Body of pancreas (tissue), 4 donors: ENCODE data around the gene POLE3. TPM values are rescaled to one million over a fixed set of nuclear protein-coding genes. Genes with fewer than 3 reads are reported as not detected.

Experiments
- ATAC-seq: fragments of 150-250 bp; one replicate; pipeline ENCODE4 v1.9.1; 2016
- DNase-seq, 4 donors: peaks; one replicate each; pipeline ENCODE4 v3.0.0-alpha.2; 2019
- H3K27ac ChIP-seq, 4 donors: fragments of 200-600 bp; sonication (generic); 1 replicate in 3 of 4; 2 replicates in 1 of 4; pipeline versions ENCODE4 v1.5.1 to v1.6.1; 2016 to 2019; ENCODE audit warnings: mild to moderate bottlenecking in 1 of 4, mixed read lengths in 1 of 4, moderate library complexity in 1 of 4
- H3K27me3 ChIP-seq, 2 donors: fragments of 200-600 bp; sonication (generic); one replicate each; pipeline ENCODE4 v1.6.0; 2016; ENCODE audit warnings: mild to moderate bottlenecking in 1 of 2
- H3K36me3 ChIP-seq, 2 donors: fragments of 200-600 bp; sonication (generic); replicated peaks in 1 of 2; 2 replicates each; pipeline ENCODE4 v1.5.1; 2016; ENCODE audit warnings: low read depth in 2 of 2; ENCODE audit not compliant: insufficient read depth in 1 of 2
- H3K4me1 ChIP-seq: fragments of 200-600 bp; sonication (generic); one replicate; pipeline ENCODE4 v1.6.0; 2016
- H3K4me3 ChIP-seq, 2 donors: fragments of 200-600 bp; sonication (generic); 1 replicate in 1 of 2; 2 replicates in 1 of 2; pipeline ENCODE4 v1.5.1; 2016 to 2019
- H3K9me3 ChIP-seq, 3 donors: fragments of 200-600 bp; sonication (generic); 1 replicate in 2 of 3; 2 replicates in 1 of 3; pipeline ENCODE4 v1.5.1; 2016
- POLR2A ChIP-seq, 3 donors: fragments of 450-650 bp; IDR thresholded peaks; one replicate each; pipeline ENCODE4 v1.6.1; 2016; ENCODE audit warnings: antibody characterized with exemption in 3 of 3, mild to moderate bottlenecking in 2 of 3
- WGBS, 2 donors: methylation state at CpG; one replicate each; pipeline ENCODE4 v1.1.5; 2017; 5-methylcytosine and 5-hydroxymethylcytosine counted together
- intact Hi-C: fragments of 100-400 bp; cut with DNase I; formaldehyde crosslinking; loops from one replicate; pipeline ENCODE4 v1.15.1; 2023
- total RNA-seq, 2 donors: library from RNA; depleted of rRNA; stranded (reverse); fragments of >200 nt; gene quantifications; one replicate each; pipeline ENCODE4 v1.1.0, GENCODE V29; 2016
- TF ChIP-seq, protein P1 (sequence below), 7 experiments: fragments of 450-650 bp in 4 of 7; fragments of 200-600 bp in 3 of 7; sonication (generic) in 3 of 7; IDR thresholded peaks; one replicate each; pipeline ENCODE4 v1.5.1; 2016 to 2019; ENCODE audit warnings: antibody characterized with exemption in 7 of 7

Gene POLE3
- total RNA-seq = 10 to 100 TPM; 13.8 to 17.6 TPM

DNA sequence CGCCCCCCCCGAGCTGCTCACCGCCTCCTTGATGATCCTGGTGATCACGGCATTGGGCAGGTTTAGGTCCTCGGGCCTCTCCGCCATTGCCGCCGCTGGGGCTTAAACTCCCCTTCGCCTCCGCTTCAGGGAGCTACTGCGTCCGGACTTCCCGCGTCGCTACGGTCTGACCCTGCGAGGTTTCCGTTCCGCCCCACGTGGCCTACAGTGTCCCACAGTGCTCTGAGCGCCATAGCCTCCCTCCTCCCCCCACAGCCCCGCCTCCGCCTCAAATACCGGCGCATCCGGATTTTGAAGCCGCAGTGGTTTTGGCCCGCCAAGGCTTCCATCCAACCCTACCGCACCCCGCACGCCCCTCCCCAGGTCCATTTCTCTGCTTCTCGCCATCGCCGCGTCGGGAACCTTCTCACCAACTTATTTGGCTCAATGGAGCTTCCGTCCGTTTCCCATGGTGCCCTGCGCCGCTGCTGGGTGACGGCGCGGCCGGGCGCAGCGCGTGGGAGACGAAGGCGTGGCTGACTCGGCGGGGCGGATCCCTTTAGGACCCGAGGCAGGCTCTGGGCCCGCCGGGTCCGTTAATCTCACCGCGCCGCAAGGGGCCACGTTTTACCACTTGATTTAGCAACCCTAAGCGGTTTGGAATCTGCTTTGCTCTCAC is at the start of gene POLE3, which contains the start of gene C9orf43:
POLE3 (minus strand) TSS at position 469 of the 658 bp plus-strand sequence; CDS start at position 87, 382 bp downstream.
C9orf43 (plus strand) TSS at position 541 of the 658 bp plus-strand sequence. CDS start 2,747 bp downstream, outside the sequence.
- Histone ChIP-seq H3K27me3 (no peaks in the 10 kb centered on the region), H3K36me3 (no peaks in the 10 kb centered on the region), H3K27ac (peak within 1 kb of the TSS; percentile 93 to 98 (median 94)), H3K9me3 (no peaks in the 10 kb centered on the region), H3K4me3 (peak within 1 kb of the TSS; percentile 53 to 71), H3K4me1 (peaks cover 23% of the 10 kb centered on the region)
- intact Hi-C loops = loop anchor here (5.0 kb wide), 1 partner anchor 138 kb away; no protein-coding TSS in a partner anchor
- peak; percentile 92 to 96 (median 96) for DNase-seq
- peak; percentile 97 for ATAC-seq
- TF ChIP-seq POLR2A (IDR thresholded peaks at IDR 0.05) = peak; percentile 46 to 85 (median 83)
- TF ChIP-seq, protein P1, sequence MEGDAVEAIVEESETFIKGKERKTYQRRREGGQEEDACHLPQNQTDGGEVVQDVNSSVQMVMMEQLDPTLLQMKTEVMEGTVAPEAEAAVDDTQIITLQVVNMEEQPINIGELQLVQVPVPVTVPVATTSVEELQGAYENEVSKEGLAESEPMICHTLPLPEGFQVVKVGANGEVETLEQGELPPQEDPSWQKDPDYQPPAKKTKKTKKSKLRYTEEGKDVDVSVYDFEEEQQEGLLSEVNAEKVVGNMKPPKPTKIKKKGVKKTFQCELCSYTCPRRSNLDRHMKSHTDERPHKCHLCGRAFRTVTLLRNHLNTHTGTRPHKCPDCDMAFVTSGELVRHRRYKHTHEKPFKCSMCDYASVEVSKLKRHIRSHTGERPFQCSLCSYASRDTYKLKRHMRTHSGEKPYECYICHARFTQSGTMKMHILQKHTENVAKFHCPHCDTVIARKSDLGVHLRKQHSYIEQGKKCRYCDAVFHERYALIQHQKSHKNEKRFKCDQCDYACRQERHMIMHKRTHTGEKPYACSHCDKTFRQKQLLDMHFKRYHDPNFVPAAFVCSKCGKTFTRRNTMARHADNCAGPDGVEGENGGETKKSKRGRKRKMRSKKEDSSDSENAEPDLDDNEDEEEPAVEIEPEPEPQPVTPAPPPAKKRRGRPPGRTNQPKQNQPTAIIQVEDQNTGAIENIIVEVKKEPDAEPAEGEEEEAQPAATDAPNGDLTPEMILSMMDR (IDR thresholded peaks at IDR 0.05) = peak in 1 of 7 experiments; percentile 15
- 0 to 1% methylated on average over 19 to 58 of the region's 61 CpGs for WGBS, 2 donors

- no peak overlapping the region for H3K4me3 ChIP-seq
- no peak for DNase-seq
- intact Hi-C loops = no loop called here
- no peak for ATAC-seq
- H3K9me3 ChIP-seq = no peaks in the 10 kb centered on the region
- peaks cover 23% of the 10 kb centered on the region for H3K4me1 ChIP-seq
- H3K36me3 ChIP-seq = no peaks in the 10 kb centered on the region
- no peaks in the 10 kb centered on the region for H3K27me3 ChIP-seq
- H3K27ac ChIP-seq = peak overlapping the region in 3 of 4 donors; percentile 69 to 86 (median 80)
- 96 to 98% methylated on average over 2 of the region's 2 CpGs for WGBS, 2 donors
- TF ChIP-seq POLR2A (IDR thresholded peaks at IDR 0.05) = no peak
- TF ChIP-seq, protein P1 (IDR thresholded peaks at IDR 0.05) = no peak
These were observed 45.8 kb upstream of the POLE3 start for GRCh38 chr9:113456235-113456634.

DNA sequence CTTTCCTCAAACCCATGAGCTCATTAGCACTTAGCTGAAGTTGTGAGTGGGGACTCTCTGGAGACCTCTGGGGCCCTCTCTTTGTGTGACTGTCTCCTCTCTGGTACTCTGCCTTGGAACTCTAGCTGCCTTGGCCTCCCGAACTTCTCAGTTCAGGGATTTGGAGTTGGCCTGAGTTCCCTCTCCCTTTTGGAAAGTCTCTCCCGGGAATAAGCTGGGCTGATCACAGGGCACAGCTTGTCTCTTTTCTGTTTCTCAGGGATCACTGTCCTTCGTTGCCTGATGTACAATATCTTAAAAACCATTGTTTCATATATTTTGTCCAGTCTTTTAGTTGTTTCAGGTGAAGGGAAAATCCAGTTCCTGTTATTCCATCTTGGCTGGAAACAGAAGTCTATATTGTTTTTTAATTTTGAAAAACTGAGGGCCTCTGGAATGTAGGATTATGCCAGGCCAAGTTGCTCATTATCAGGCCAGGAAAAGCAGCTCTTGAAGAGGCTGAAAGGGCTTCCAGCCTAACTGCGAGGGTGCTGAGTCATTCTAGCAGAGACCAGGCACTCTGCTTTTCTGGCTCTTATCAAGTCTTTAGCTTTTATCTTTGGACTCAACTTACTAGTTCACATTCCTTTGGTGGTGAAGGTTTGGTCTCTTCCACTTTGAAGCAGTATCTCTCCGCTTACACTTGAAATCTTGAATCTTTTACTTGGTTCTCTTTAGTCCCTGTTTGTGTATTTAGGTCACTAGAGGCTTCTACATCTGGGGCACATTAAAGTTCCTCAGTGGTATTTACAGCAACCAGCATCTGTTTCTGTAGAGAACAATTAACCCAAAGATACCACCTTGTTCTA is 44.7 kb upstream of the POLE3 start:
- Histone ChIP-seq H3K27ac (peak overlapping the region; percentile 37 to 86 (median 74)), H3K4me3 (no peak overlapping the region), H3K4me1 (peaks cover 23% of the 10 kb centered on the region), H3K36me3 (no peaks in the 10 kb centered on the region), H3K9me3 (no peaks in the 10 kb centered on the region), H3K27me3 (no peaks in the 10 kb centered on the region)
- intact Hi-C loops = no loop called here
- ATAC-seq (peak; percentile 94), DNase-seq (peak; percentile 58 to 73 (median 70))
- no peak for TF ChIP-seq POLR2A (IDR thresholded peaks at IDR 0.05)
- TF ChIP-seq, protein P1 (IDR thresholded peaks at IDR 0.05) = no peak
- WGBS, 2 donors = 25 to 31% methylated on average over 5 of the region's 5 CpGs

- no peaks in the 10 kb centered on the region for H3K36me3 ChIP-seq
- H3K4me1 ChIP-seq = peaks cover 23% of the 10 kb centered on the region
- H3K9me3 ChIP-seq = no peaks in the 10 kb centered on the region
- no peak for ATAC-seq
- WGBS, 2 donors = 62 to 73% methylated on average over 4 of the region's 4 CpGs
- DNase-seq = no peak
- H3K4me3 ChIP-seq = no peak overlapping the region
- no peak for TF ChIP-seq POLR2A (IDR thresholded peaks at IDR 0.05)
- TF ChIP-seq, protein P1 (IDR thresholded peaks at IDR 0.05) = no peak
- no peak overlapping the region for H3K27ac ChIP-seq
- intact Hi-C loops = no loop called here
- no peaks in the 10 kb centered on the region for H3K27me3 ChIP-seq
These were observed 41.7 kb upstream of the POLE3 start for GRCh38 chr9:113452113-113452605.
